ENCODE results near the gene SLC2A9.

DNA sequence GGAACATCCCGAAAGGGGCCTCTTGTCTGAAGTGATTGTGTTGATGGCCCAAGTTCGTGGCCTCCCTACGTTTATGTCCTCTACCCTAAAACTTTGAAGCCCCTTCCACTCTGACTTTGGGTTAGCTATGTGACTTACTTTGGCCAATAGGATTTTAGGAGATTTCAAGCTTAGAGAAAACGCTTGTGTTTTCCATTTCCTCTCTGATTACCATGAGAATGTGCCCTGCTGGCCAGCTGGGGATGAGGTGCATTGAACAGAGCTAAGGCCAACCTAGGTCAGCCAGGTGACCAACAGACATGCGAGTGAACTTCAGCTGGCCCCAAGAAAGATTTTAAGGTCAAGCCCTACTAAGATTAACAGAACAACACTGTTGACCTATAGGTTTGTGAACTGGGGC is 82.4 kb downstream of the SLC2A9 start:
- no peak for TF ChIP-seq POLR2A (IDR thresholded peaks at IDR 0.05)
- TF ChIP-seq, protein P1, sequence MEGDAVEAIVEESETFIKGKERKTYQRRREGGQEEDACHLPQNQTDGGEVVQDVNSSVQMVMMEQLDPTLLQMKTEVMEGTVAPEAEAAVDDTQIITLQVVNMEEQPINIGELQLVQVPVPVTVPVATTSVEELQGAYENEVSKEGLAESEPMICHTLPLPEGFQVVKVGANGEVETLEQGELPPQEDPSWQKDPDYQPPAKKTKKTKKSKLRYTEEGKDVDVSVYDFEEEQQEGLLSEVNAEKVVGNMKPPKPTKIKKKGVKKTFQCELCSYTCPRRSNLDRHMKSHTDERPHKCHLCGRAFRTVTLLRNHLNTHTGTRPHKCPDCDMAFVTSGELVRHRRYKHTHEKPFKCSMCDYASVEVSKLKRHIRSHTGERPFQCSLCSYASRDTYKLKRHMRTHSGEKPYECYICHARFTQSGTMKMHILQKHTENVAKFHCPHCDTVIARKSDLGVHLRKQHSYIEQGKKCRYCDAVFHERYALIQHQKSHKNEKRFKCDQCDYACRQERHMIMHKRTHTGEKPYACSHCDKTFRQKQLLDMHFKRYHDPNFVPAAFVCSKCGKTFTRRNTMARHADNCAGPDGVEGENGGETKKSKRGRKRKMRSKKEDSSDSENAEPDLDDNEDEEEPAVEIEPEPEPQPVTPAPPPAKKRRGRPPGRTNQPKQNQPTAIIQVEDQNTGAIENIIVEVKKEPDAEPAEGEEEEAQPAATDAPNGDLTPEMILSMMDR (IDR thresholded peaks at IDR 0.05), result no peak
- TF ChIP-seq EP300 (IDR thresholded peaks at IDR 0.05), result no peak
